Suppressor macrophage treated with lipopolysaccharide for 4 hours (primary cell): Measurements from ENCODE around the gene PCDHA10.
"Not testable (repeated sequence)": the region's sequence is repeated elsewhere in the genome, so short reads cannot be mapped to it uniquely, and the experiment has no call there.

Source experiments
- DNase-seq: peaks from one replicate; pipeline ENCODE4 v3.0.0-alpha.2; 2020

Gene PCDHA10

GRCh38 chr5:140855772-140856674 is at the start of gene PCDHA10:
Gene PCDHA10 (plus strand): TSS chr5:140855897. CDS start chr5:140856049, 152 bp downstream.
- no peak for DNase-seq

GRCh38 chr5:140806834-140807775 is 48.6 kb upstream of the PCDHA10 start, which contains the start of gene PCDHA4:
Gene PCDHA4 (plus strand): TSS chr5:140807068.
- peak; percentile 17 for DNase-seq

- not testable (repeated sequence) for DNase-seq
Measured at GRCh38 chr5:140808241-140808888, 47.3 kb upstream of the PCDHA10 start.

- no peak for DNase-seq
Measured at GRCh38 chr5:140808889-140809291, 46.8 kb upstream of the PCDHA10 start.

GRCh38 chr5:140821375-140822280 is 34.1 kb upstream of the PCDHA10 start, which contains the start of gene PCDHA5:
Gene PCDHA5 (plus strand): TSS chr5:140821613.
- DNase-seq = peak; percentile 22

- DNase-seq = no peak
Measured at GRCh38 chr5:140822281-140822629, 33.4 kb upstream of the PCDHA10 start.

GRCh38 chr5:140822969-140823368 is 32.7 kb upstream of the PCDHA10 start:
- DNase-seq = not testable (repeated sequence)

- DNase-seq = no peak
Measured at GRCh38 chr5:140823475-140823874, 32.2 kb upstream of the PCDHA10 start.

GRCh38 chr5:140827704-140828361 is 27.9 kb upstream of the PCDHA10 start, which contains the start of gene PCDHA6:
Gene PCDHA6 (plus strand): TSS chr5:140827960. CDS start chr5:140828092, 132 bp downstream.
- no peak for DNase-seq

- DNase-seq = no peak
Measured at GRCh38 chr5:140828362-140828737, 27.3 kb upstream of the PCDHA10 start.

GRCh38 chr5:140829511-140830501 is 25.9 kb upstream of the PCDHA10 start:
- DNase-seq = not testable (repeated sequence)

- DNase-seq = no peak
Measured at GRCh38 chr5:140833993-140834392, 21.7 kb upstream of the PCDHA10 start, which contains the start of gene PCDHA7. Gene PCDHA7 (plus strand): TSS chr5:140834269. CDS start chr5:140834384, 115 bp downstream.

- DNase-seq = not testable (repeated sequence)
Measured at GRCh38 chr5:140834439-140835008, 21.2 kb upstream of the PCDHA10 start.

- no peak for DNase-seq
Measured at GRCh38 chr5:140835622-140836510, 19.8 kb upstream of the PCDHA10 start.

- DNase-seq = no peak
Measured at GRCh38 chr5:140840978-140841962, 14.4 kb upstream of the PCDHA10 start, which contains the start of gene PCDHA8. Gene PCDHA8 (plus strand): TSS chr5:140841187. CDS start chr5:140841322, 135 bp downstream.
